NCI-H2227 (cell line): ENCODE results near the gene PRKD1.

Experiments used
- DNase-seq: peaks from one replicate; lab custom pipeline; 2025; ENCODE audit not compliant: unreplicated experiment; lab: John Stamatoyannopoulos, UW

PRKD1 gene

GRCh38 chr14:29927376-29928116 is at the start of gene PRKD1:
TSS of gene PRKD1 (minus strand) at chr14:29927847.
- peak; percentile 82 for DNase-seq

GRCh38 chr14:29971101-29971500 is 43.5 kb upstream of the PRKD1 start:
- DNase-seq, result no peak

DNA sequence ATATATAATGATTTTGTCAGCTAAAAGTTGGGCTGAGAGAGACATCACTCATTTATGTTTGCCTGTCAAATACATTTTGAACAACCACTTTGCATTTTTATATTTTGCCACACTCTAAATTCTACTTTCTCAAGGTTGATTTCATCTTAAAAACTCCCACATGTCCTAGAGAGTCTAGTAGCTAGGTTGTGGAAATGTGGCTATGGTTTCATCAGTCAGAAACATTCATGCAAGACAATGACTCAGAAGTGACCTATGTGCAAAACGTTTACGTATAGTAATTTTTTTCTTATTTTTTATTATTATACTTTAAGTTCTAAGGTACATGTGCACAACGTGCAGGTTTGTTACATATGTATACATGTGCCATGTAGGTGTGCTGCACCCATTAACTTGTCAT is 27.4 kb upstream of the PRKD1 start:
- DNase-seq, result no peak

- no peak for DNase-seq
Observed at GRCh38 chr14:29953501-29953900, 25.9 kb upstream of the PRKD1 start.

DNA sequence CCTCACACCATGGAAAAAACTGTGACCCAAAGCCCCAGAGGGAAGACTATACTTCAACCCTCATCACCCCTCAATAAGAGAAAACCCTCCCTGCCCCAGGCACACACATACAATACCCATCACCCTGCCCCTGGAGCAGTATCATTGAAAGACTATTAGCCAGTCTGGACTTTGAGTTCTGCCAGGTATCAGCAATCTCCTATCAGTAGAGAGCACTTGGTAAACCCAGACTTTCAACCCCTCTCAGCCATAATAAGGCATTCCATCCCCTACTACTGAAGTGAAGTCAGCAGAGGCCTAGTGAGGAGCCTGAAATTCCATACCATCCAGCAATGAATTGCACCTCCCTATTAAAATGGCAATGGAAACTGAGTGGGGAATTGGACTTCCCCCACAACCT is 16.4 kb upstream of the PRKD1 start:
- no peak for DNase-seq

- DNase-seq, result no peak
Observed at GRCh38 chr14:29941401-29941800, 13.8 kb upstream of the PRKD1 start.

- DNase-seq, result no peak
Observed at GRCh38 chr14:29940482-29940881, 12.8 kb upstream of the PRKD1 start.

- no peak for DNase-seq
Observed at GRCh38 chr14:29937116-29937515, 9.5 kb upstream of the PRKD1 start.

GRCh38 chr14:29930283-29930682 is 2.6 kb upstream of the PRKD1 start:
- DNase-seq, result no peak

DNA sequence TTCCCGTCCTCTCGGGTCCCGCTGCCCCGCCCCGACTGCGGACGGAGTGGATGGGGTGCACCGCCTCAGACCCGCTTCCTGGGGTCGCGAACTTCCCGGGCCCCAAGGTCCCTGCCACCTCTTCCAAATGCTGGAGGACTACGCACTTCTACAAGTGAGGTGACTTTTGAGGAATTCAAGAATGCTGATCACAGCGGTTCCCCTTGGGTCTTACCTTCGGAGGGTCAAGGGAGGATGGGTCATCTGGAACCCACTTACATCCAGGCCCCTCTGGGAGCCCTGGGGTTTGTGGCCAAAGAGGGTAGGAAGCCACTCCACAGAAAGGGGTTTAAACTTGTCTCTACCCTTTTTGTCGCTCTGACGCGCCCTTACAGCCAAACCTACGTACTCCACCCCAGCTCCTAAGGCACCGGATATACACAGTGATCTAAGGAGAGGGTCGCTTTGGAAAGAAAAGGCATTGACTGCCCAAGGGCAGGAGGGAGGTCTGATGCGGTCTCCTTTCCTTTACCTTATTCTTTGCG is 532 bp upstream of the PRKD1 start:
- no peak for DNase-seq

DNA sequence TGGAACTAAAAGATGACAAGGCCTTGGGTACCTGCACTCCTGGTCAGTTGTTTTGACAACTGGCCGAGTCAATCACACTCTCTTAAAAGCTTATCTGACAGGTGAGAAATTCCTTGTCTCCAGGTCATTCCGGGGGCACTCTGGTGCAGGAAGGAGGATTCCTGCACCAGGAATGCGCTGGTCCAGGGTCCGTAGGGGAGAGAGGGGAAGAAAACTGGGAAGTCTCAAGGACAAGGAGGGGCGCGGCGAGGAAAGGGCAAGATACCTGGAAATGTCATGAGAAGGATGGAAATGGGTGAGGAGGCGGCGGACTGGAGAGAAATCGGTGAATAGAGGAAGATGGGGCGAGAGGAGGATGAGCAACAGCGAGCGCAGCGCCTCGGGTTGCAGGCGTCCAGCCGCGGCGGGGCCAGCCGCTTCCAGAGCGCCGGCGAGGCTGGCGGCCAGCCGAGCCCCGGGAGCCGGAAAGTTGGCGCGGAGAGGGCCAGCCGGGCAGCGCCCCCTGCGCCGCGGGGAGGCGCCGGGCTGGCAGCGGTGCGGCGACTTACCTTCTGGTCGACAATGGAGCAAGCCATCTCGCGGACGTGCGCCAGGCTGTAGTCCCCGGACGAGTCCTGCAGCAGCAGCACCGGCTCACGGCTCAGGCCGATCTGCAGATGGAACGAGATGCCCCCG is 809 bp downstream of the PRKD1 start:
- peak; percentile 66 for DNase-seq

- DNase-seq, result no peak
Observed at GRCh38 chr14:29926228-29926627, 1.4 kb downstream of the PRKD1 start.

DNA sequence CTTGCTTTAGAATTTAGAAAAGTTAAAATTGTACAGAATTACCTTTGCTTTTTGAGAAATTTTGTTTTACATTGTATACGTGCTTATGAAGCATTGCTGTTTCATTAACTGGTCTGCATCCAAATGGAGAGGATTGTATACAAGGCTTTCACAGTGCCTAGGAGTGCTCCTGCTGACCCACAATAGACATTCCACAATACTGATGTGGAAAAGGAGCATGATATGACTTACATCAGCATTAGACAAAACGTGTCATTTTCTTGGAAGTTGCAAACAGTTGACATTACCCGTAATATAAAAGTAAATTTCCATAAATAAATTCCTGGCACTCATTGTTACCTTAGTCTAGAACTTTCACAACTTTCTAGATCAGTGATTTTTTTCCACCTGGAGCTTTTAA is 1.9 kb downstream of the PRKD1 start:
- DNase-seq, result no peak

GRCh38 chr14:29925101-29925722 is 2.4 kb downstream of the PRKD1 start:
- no peak for DNase-seq

- DNase-seq, result no peak
Observed at GRCh38 chr14:29919845-29920244, 7.8 kb downstream of the PRKD1 start.

- no peak for DNase-seq
Observed at GRCh38 chr14:29918981-29919380, 8.7 kb downstream of the PRKD1 start.

DNA sequence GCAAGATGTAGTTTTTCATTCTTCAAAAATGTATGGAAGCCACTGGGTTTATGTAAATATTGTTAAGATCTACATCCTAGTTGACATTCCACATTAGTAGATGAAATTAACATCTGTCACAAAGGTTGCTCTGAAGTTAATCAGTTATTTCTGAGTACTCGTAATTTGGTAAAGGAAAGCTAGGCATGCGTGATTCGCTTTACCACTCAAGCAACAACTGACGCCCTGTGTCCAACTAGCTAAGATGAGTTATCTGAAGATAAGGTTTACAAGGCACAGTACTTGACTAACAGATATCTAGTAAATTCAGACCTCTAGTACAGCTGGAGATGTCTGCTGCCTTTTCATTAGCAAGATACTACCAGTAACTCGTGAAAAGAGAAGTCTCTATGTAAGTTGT is 14.1 kb downstream of the PRKD1 start:
- no peak for DNase-seq

GRCh38 chr14:29911810-29912209 is 15.8 kb downstream of the PRKD1 start:
- no peak for DNase-seq

- DNase-seq, result no peak
Observed at GRCh38 chr14:29908652-29909577, 18.7 kb downstream of the PRKD1 start.

DNA sequence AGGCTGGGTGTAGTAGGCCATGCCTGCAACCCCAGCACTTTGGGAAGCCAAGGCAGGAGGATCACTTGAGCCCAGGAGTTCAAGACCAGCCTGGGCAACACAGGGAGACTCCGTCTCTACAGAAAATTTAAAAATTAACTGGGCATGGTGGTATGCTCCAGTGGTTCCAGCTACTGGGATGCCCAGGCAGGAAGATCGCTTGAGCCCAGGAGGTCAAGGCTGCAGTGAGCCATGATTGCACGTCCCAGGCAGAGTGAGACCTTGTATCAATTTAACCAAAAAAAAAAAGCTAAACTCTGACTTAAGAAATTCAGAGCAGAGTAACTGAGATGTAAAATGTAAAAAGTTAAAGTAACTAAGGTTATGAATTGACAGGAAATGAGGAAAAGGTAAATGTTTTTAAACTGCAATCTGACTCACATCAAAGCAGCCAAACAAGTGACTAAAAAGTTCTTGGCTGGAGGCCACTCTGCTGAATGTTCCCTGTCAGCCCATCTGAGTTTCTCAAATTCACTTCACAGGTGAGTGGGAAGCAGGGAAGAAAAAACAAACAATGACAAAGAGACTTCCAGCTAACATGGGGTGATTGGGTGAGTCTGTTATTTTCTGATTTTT is 21.3 kb downstream of the PRKD1 start:
- DNase-seq, result no peak

DNA sequence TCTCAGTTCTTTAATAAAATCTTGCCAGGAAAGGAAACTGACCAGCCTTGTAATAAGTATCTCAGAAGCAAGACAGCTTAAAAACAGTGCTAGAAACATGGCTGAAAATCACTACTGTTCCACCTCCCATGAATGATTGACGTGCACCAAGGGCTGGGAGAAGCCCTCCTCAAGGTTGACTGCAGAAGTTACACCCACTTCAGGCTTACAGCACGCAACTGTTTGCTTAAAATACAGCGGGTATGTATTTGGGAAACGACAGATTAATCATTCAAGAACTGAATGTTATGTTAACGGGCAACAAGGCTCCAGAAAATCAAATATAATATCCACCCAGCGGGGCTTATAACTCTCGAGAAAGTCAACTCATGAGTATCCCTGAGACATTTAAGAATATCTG is 22.1 kb downstream of the PRKD1 start:
- DNase-seq, result peak; percentile 27
